NCI-H2081 (cell line): ENCODE measurements around the gene FLCN.

Experiments used
- DNase-seq, 2 experiments: peaks; one replicate each; lab custom pipeline; 2025; lab: John Stamatoyannopoulos, UW

The FLCN gene

GRCh38 chr17:17235212-17236174 is 1.5 kb downstream of the FLCN start:
- peak in 1 of 2 experiments; percentile 3 for DNase-seq

- no peak for DNase-seq
These were observed 4.7 kb downstream of the FLCN start for GRCh38 chr17:17232303-17232621.

- DNase-seq: no peak
These were observed 5.2 kb downstream of the FLCN start for GRCh38 chr17:17231621-17232302.

GRCh38 chr17:17229416-17230384 is 7.3 kb downstream of the FLCN start:
- DNase-seq: no peak

- no peak for DNase-seq
These were observed 8.3 kb downstream of the FLCN start for GRCh38 chr17:17228521-17229279.

GRCh38 chr17:17227608-17228520 is 9.1 kb downstream of the FLCN start:
- DNase-seq: no peak

- DNase-seq: no peak
These were observed 10.3 kb downstream of the FLCN start for GRCh38 chr17:17226451-17227265.

GRCh38 chr17:17225901-17226300 is 11.1 kb downstream of the FLCN start:
- DNase-seq: no peak

- DNase-seq: no peak
These were observed 12.8 kb downstream of the FLCN start for GRCh38 chr17:17224137-17224536.

GRCh38 chr17:17223736-17224135 is 13.2 kb downstream of the FLCN start:
- no peak for DNase-seq

- no peak for DNase-seq
These were observed 15.6 kb downstream of the FLCN start for GRCh38 chr17:17221329-17221728.

- DNase-seq: peak in 1 of 2 experiments; percentile 44
These were observed 16.4 kb downstream of the FLCN start for GRCh38 chr17:17220529-17220928.

- DNase-seq: no peak
These were observed 19.0 kb downstream of the FLCN start for GRCh38 chr17:17217995-17218394.

GRCh38 chr17:17216776-17217175 is 20.2 kb downstream of the FLCN start:
- no peak for DNase-seq

- no peak for DNase-seq
These were observed 20.7 kb downstream of the FLCN start for GRCh38 chr17:17216236-17216635.

GRCh38 chr17:17215575-17215974 is 21.4 kb downstream of the FLCN start:
- no peak for DNase-seq

GRCh38 chr17:17214646-17215436 is 22.1 kb downstream of the FLCN start:
- DNase-seq: no peak

GRCh38 chr17:17213775-17214174 is 23.2 kb downstream of the FLCN start:
- DNase-seq: no peak

- DNase-seq: no peak
These were observed 29.0 kb downstream of the FLCN start for GRCh38 chr17:17207998-17208397.
